EH (cell line): ENCODE measurements around the gene COP1.
"Not testable (repeated sequence)": the region's sequence is repeated elsewhere in the genome, so short reads cannot be mapped to it uniquely, and the experiment has no call there.

Experiments used
- DNase-seq: peaks from one replicate; pipeline ENCODE4 v3.0.0-alpha.2; 2015; ENCODE audit warnings: low read depth

Gene COP1

GRCh38 chr1:176206961-176207902 is at the start of gene COP1:
COP1 (minus strand) TSS chr1:176207286; CDS start chr1:176206978, 308 bp downstream.
- DNase-seq = peak; percentile 94

- no peak for DNase-seq
Measured at GRCh38 chr1:176252191-176252590, 45.1 kb upstream of the COP1 start.

GRCh38 chr1:176244851-176245250 is 37.8 kb upstream of the COP1 start:
- no peak for DNase-seq

DNA sequence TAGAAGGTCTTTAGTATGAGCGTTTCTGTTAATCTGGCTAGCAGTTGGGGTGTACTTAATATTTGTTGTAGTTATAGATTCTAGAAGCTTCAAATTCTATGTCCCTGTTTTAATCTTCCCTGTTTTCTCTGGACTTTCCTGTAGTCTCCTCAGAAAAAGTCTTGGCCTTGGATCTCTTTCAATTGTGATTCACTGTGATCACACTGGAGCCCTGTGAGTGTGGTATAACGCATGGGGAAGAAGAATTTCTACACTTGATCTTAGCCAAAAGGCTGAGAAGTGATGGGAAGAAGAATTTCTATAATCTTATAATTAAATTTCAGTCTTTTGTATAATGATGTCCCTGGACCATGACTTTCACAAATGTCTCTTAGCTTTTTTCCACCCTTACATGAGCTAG is 36.7 kb upstream of the COP1 start:
- DNase-seq = peak; percentile 25

GRCh38 chr1:176241385-176242015 is 34.4 kb upstream of the COP1 start:
- DNase-seq = peak; percentile 87

DNA sequence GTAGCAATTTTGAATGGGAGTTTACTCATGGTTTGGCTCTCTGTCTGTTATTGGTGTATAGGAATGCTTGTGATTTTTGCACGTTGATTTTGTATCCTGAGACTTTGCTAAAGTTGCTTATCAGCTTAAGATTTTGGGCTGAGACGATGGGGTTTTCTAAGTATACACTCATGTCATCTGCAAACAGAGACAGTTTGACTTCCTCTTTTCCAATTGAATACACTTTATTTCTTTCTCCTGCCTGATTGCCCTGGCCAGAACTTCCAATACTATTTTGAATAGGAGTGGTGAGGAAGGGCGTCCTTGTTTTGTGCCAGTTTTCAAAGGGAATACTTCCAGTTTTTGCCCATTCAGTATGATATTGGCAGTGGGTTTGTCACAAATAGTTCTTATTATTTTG is 26.6 kb upstream of the COP1 start:
- DNase-seq = not testable (repeated sequence)

- no peak for DNase-seq
Measured at GRCh38 chr1:176227579-176227978, 20.5 kb upstream of the COP1 start.

DNA sequence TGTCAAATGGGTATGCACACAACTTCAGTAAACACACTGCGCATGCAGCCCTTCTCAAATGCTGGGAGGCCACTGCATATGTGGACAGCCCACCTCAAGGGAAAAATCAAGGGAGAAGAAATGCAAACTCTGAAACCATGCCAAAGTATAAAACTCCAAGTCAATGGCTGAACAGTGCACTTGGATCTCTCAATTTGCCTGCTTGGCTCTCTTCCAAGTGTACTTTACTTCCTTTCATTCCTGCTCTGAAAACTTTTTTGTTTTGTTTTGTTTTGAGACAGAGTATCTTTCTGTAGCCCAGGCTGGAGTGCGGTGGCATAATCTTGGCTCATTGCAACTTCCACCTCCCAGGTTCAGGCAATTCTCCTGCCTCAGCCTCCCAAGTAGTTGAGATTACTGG is 18.8 kb upstream of the COP1 start:
- no peak for DNase-seq

DNA sequence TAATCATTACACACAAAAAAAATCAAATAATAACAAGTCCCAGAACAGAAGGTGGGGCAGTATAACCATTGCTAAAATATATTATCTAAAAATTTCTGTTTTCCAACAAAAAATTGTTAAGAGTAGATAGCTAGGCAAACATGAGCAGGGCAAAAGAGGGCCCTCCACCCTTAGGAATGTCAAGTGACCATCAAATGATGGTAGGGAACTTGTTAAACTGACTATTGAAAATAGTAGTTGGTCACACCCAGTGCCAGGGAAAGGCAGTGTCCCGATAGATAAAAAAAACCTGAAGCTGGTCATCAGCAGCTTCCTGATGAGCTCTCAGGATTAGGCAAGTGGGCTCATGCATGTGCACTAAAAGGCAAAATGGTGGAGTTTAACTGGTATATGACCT is 18.4 kb upstream of the COP1 start:
- DNase-seq = no peak

- no peak for DNase-seq
Measured at GRCh38 chr1:176222196-176222595, 15.1 kb upstream of the COP1 start.

DNA sequence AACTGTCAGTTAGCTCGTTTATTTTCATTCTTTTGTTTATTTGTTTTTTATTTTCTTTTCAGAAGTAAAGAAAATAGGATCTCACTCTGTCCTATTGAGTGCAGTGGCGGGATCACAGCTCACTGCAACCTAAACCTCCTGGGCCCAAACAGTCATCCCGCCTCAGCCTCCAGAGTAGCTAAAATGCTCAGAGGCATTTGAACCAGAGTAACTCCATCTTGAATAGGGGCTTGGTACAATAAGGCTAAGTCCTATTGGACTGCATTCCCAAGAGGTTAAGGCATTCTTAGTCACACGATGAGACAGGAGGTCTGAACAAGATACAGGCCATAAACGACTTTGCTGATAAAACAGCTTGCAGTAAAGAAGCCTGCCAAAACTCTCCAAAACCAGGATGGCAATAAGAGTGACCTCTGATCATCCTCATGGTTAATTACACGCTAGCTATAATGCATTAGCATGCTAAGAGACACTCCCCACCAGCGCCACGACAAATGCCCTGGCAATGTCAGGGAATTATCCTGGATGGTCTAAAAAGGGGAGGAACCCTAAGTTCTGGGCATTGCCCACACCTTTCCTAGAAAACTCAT is 13.1 kb upstream of the COP1 start:
- no peak for DNase-seq

- no peak for DNase-seq
Measured at GRCh38 chr1:176217461-176218099, 10.5 kb upstream of the COP1 start.

DNA sequence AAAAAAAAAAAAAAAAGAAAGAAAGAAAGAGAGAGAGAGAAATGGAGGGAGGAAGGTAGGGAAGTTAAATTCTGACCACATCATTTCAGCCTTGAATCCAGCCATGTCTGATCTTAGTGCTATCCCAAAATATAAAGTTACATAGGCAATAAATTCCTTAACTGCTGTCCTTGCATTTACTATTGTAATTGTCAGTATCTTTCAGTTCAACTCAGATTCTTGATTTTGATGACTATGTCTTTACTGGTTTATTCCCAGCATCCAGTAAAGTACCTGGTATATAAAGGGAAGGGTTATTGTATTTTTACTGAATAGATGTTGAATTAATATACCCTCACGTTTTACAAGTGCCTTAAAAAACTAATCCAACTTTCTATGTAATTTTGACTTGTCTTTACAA is 8.9 kb upstream of the COP1 start:
- DNase-seq = no peak

DNA sequence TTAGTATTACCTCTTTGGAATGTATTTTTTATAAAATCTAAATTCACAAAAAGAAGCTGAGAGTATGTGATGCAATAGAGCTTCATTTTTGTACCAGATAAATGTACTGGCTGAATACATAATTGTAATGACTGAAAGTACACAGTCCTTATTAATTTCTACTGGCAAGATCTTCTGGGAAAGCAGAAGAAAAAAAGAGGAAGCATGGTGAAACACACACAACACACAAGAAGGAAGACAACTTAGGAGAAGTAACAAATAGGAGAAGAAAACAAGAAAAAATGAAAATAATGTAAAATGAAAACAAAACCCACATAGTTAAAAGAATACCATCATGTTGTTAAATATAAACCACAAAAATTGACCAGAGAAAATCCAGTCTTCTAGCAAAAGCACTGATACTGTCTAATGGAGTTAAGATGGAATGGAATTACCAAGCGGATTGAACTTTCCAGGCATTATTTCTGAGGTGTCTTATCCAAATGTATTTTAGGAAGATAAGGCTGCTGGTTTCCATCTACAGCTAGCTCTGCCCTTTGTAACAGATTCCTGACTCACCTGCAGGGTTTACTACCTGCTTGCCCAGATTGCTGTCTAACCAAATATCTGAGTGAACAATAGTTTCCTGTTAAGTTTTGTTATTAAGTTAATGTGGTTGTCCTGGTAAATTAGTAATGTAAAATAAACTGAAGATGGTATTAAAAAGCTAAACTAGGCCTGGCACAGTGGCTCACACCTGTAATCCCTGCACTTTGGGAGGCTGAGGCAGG is 4.5 kb upstream of the COP1 start:
- no peak for DNase-seq

GRCh38 chr1:176208034-176208433 is 948 bp upstream of the COP1 start:
- no peak for DNase-seq

GRCh38 chr1:176206006-176206960 is 803 bp downstream of the COP1 start:
- peak; percentile 57 for DNase-seq

- peak; percentile 23 for DNase-seq
Measured at GRCh38 chr1:176205332-176205914, 1.7 kb downstream of the COP1 start.

GRCh38 chr1:176204655-176205054 is 2.4 kb downstream of the COP1 start:
- not testable (repeated sequence) for DNase-seq

DNA sequence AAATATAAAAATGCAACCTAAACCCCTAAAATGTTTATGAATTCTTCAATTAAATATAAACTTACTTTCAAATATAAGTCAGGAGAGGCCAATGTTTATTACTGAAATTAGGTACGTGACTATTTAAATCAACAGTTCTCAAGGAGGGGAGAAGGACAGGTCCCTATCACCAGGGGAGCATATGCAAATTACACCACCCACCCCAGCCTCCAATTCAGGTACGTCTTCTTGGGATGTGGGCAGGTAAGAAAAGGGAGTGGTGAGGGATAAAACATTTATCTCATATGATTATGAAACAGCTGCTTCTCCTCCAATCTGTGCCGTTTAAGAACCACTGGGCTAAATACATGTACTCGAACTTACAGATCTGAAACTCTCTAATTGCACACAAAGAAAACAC is 3.4 kb downstream of the COP1 start:
- no peak for DNase-seq

- DNase-seq = no peak
Measured at GRCh38 chr1:176201568-176201967, 5.5 kb downstream of the COP1 start.
